ENCODE measurements around the gene KRT77.
A peak's percentile ranks its signal among the peaks of the same experiment; 100 is the strongest.

The KRT77 gene

GRCh38 chr12:52696588-52696987, 6.7 kb downstream of the KRT77 start:
- no peaks in the 10 kb centered on the region for H3K36me3 Mint-ChIP-seq (ENCODE audit: low read depth)
- H3K4me1 Mint-ChIP-seq = peaks cover under 1% of the 10 kb centered on the region
- no peak for TF ChIP-seq CTCF (IDR thresholded peaks at IDR 0.05; ENCODE audit: unreplicated experiment in 3 of 3)
- H3K9me3 Mint-ChIP-seq = no peaks in the 10 kb centered on the region
- H3K4me3 Mint-ChIP-seq = no peak overlapping the region
- H3K27me3 Mint-ChIP-seq (ENCODE audit: low read depth) = peaks cover 57% of the 10 kb centered on the region
- no peak overlapping the region for H3K27ac Mint-ChIP-seq

- Mint-ChIP-seq H3K27me3 (ENCODE audit: low read depth) (peaks cover 64% of the 10 kb centered on the region), H3K9me3 (no peaks in the 10 kb centered on the region), H3K36me3 (ENCODE audit: low read depth) (no peaks in the 10 kb centered on the region), H3K4me3 (no peak overlapping the region), H3K27ac (no peak overlapping the region), H3K4me1 (peaks cover 4% of the 10 kb centered on the region)
- no peak for TF ChIP-seq CTCF (IDR thresholded peaks at IDR 0.05; ENCODE audit: unreplicated experiment in 3 of 3)
These were observed 8.3 kb downstream of the KRT77 start for GRCh38 chr12:52695039-52695438.

- no peak for TF ChIP-seq CTCF (IDR thresholded peaks at IDR 0.05; ENCODE audit: unreplicated experiment in 3 of 3)
- Mint-ChIP-seq H3K27me3 (ENCODE audit: low read depth) (peaks cover 69% of the 10 kb centered on the region), H3K4me1 (peaks cover 4% of the 10 kb centered on the region), H3K36me3 (ENCODE audit: low read depth) (no peaks in the 10 kb centered on the region), H3K27ac (no peak overlapping the region), H3K9me3 (no peaks in the 10 kb centered on the region), H3K4me3 (no peak overlapping the region)
These were observed 9.2 kb downstream of the KRT77 start for GRCh38 chr12:52694151-52694550.

GRCh38 chr12:52693261-52693660, 10.1 kb downstream of the KRT77 start:
- no peak overlapping the region for H3K27ac Mint-ChIP-seq
- H3K36me3 Mint-ChIP-seq (ENCODE audit: low read depth) = no peaks in the 10 kb centered on the region
- H3K4me3 Mint-ChIP-seq = no peak overlapping the region
- H3K27me3 Mint-ChIP-seq (ENCODE audit: low read depth) = peaks cover 78% of the 10 kb centered on the region
- H3K4me1 Mint-ChIP-seq = peaks cover 4% of the 10 kb centered on the region
- TF ChIP-seq CTCF (IDR thresholded peaks at IDR 0.05; ENCODE audit: unreplicated experiment in 3 of 3) = no peak
- H3K9me3 Mint-ChIP-seq = no peaks in the 10 kb centered on the region

- TF ChIP-seq CTCF (IDR thresholded peaks at IDR 0.05; ENCODE audit: unreplicated experiment in 3 of 3) = no peak
- Mint-ChIP-seq H3K27me3 (ENCODE audit: low read depth) (peaks cover 84% of the 10 kb centered on the region), H3K36me3 (ENCODE audit: low read depth) (no peaks in the 10 kb centered on the region), H3K27ac (no peak overlapping the region), H3K4me3 (no peak overlapping the region), H3K9me3 (no peaks in the 10 kb centered on the region), H3K4me1 (peaks cover 4% of the 10 kb centered on the region)
These were observed 11.1 kb downstream of the KRT77 start for GRCh38 chr12:52692254-52692653.

GRCh38 chr12:52691841-52692150, 11.5 kb downstream of the KRT77 start:
- H3K27me3 Mint-ChIP-seq (ENCODE audit: low read depth) = peaks cover 84% of the 10 kb centered on the region
- peak overlapping the region; percentile 30 to 73 (median 72) for H3K4me3 Mint-ChIP-seq
- no peak for TF ChIP-seq CTCF (IDR thresholded peaks at IDR 0.05; ENCODE audit: unreplicated experiment in 3 of 3)
- H3K36me3 Mint-ChIP-seq (ENCODE audit: low read depth) = no peaks in the 10 kb centered on the region
- H3K9me3 Mint-ChIP-seq = no peaks in the 10 kb centered on the region
- no peak overlapping the region for H3K27ac Mint-ChIP-seq
- peaks cover 4% of the 10 kb centered on the region for H3K4me1 Mint-ChIP-seq
